ENCODE measurements around the gene CXorf51B.
"Not testable (repeated sequence)": the region's sequence is repeated elsewhere in the genome, so short reads cannot be mapped to it uniquely, and the experiment has no call there.

Gene CXorf51B

DNA sequence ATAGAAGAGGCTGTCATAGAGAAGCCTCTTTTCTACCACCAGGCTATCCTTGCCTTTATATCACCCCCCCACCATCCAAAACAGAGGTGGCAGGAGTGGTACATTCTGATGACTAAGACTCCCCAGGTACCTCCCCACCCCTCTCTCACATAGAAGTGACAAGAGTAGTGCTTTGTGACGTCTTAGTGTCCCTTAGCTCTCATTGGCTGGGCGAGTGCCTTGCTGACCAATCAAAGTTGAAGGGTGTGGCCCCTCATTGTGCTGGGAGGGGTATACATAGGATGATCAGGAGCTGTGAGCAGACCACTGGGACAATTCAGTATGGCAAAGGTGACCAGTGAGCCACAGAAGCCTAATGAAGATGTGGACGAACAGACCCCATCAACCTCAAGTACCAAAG, at the start of gene CXorf51B:
CXorf51B (plus strand) TSS at position 301 of the 400 bp plus-strand sequence; CDS start at position 322, 21 bp downstream.
- not testable (repeated sequence) for DNase-seq (ENCODE audit: low read depth)

DNA sequence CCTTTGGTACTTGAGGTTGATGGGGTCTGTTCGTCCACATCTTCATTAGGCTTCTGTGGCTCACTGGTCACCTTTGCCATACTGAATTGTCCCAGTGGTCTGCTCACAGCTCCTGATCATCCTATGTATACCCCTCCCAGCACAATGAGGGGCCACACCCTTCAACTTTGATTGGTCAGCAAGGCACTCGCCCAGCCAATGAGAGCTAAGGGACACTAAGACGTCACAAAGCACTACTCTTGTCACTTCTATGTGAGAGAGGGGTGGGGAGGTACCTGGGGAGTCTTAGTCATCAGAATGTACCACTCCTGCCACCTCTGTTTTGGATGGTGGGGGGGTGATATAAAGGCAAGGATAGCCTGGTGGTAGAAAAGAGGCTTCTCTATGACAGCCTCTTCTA, 5.1 kb downstream of the CXorf51B start, which contains the start of gene CXorf51A:
CXorf51A (minus strand) TSS at position 101 of the 400 bp plus-strand sequence; CDS start at position 80, 21 bp downstream.
- not testable (repeated sequence) for DNase-seq (ENCODE audit: low read depth)

DNA sequence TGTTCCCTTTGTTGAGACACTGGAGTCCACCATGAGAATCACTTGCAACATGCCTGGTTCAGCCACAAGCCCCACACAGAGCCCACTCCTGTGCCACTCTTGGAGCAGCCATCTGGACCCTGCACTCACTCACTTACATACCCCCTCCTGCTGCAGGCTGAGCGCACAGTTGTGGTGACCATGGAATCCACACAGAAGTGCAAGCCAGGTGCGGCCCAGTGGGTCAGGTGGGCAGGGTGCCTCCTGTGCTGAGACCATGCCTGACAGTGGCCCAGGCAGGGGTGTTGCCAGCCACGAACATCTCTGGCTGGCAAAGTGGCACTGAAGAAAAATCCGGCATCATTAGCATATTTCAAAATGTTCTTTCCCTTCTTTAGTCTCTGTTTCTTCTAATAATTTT, 22.4 kb downstream of the CXorf51B start:
- DNase-seq (ENCODE audit: low read depth), result no peak

DNA sequence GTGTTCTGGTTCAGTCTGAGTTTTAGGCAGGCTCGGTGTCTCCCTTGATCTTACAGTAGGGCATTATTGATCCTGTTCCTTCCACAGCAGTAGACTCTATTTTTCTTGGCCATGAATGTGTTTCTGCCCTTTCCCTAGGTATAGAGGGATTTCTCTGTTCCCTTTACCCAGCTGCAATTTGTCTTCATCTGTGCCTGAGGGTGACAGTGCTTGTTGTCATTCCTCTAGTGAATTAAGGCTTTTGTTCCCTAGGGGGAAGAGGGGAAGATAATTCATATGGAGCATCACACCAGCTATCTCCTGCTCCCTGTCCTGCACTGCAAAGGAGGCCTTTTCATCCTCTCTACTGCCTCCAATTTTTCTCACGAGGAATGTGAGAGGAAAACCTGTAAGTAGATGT, 44.7 kb downstream of the CXorf51B start:
- DNase-seq (ENCODE audit: low read depth), result no peak
